ENCODE measurements around the gene GSG1L.

GRCh38 chr16:27751233-27751632, 312.3 kb downstream of the GSG1L start:
- TF ChIP-seq, protein P1, sequence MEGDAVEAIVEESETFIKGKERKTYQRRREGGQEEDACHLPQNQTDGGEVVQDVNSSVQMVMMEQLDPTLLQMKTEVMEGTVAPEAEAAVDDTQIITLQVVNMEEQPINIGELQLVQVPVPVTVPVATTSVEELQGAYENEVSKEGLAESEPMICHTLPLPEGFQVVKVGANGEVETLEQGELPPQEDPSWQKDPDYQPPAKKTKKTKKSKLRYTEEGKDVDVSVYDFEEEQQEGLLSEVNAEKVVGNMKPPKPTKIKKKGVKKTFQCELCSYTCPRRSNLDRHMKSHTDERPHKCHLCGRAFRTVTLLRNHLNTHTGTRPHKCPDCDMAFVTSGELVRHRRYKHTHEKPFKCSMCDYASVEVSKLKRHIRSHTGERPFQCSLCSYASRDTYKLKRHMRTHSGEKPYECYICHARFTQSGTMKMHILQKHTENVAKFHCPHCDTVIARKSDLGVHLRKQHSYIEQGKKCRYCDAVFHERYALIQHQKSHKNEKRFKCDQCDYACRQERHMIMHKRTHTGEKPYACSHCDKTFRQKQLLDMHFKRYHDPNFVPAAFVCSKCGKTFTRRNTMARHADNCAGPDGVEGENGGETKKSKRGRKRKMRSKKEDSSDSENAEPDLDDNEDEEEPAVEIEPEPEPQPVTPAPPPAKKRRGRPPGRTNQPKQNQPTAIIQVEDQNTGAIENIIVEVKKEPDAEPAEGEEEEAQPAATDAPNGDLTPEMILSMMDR (conservative IDR thresholded peaks at IDR 0.05): no peak
- no peak for TF ChIP-seq ZFX (IDR thresholded peaks at IDR 0.05)

Data from C4-2B (cell line).